ENCODE results near the gene OR13C3.

- TF ChIP-seq, protein P1, sequence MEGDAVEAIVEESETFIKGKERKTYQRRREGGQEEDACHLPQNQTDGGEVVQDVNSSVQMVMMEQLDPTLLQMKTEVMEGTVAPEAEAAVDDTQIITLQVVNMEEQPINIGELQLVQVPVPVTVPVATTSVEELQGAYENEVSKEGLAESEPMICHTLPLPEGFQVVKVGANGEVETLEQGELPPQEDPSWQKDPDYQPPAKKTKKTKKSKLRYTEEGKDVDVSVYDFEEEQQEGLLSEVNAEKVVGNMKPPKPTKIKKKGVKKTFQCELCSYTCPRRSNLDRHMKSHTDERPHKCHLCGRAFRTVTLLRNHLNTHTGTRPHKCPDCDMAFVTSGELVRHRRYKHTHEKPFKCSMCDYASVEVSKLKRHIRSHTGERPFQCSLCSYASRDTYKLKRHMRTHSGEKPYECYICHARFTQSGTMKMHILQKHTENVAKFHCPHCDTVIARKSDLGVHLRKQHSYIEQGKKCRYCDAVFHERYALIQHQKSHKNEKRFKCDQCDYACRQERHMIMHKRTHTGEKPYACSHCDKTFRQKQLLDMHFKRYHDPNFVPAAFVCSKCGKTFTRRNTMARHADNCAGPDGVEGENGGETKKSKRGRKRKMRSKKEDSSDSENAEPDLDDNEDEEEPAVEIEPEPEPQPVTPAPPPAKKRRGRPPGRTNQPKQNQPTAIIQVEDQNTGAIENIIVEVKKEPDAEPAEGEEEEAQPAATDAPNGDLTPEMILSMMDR (IDR thresholded peaks at IDR 0.05): no peak
- TF ChIP-seq ZFX (IDR thresholded peaks at IDR 0.05; ENCODE audit: borderline replicate concordance): no peak
Measured at GRCh38 chr9:104572612-104573011, 36.0 kb upstream of the OR13C3 start.
